NB4 (cell line): Measurements from ENCODE around the gene SLC19A1.

Experiments used
- DNase-seq: peaks from one replicate; pipeline ENCODE4 v3.0.0; 2010; ENCODE audit warnings: low read depth
- H3K4me3 ChIP-seq: one replicate; pipeline ENCODE4 v1.5.1; 2011; ENCODE audit warnings: mild to moderate bottlenecking, low read depth, low read length, moderate library complexity
- MYC ChIP-seq: IDR thresholded peaks from 2 replicates; pipeline ENCODE4 v1.6.1; 2011; ENCODE audit warnings: low read depth, low read length
- POLR2A ChIP-seq: IDR thresholded peaks from 2 replicates; pipeline ENCODE4 v1.6.1; 2011; ENCODE audit warnings: mild to moderate bottlenecking; ENCODE audit not compliant: insufficient read length; ENCODE audit errors: extremely low read depth
- TF ChIP-seq, protein P1 (sequence below): IDR thresholded peaks from one replicate; pipeline ENCODE4 v1.5.1; 2012; ENCODE audit warnings: low read depth, low read length
- TF ChIP-seq, protein P2 (sequence below): IDR thresholded peaks from 2 replicates; pipeline ENCODE4 v1.6.1; 2011; ENCODE audit warnings: low read depth, low read length

The SLC19A1 gene

DNA sequence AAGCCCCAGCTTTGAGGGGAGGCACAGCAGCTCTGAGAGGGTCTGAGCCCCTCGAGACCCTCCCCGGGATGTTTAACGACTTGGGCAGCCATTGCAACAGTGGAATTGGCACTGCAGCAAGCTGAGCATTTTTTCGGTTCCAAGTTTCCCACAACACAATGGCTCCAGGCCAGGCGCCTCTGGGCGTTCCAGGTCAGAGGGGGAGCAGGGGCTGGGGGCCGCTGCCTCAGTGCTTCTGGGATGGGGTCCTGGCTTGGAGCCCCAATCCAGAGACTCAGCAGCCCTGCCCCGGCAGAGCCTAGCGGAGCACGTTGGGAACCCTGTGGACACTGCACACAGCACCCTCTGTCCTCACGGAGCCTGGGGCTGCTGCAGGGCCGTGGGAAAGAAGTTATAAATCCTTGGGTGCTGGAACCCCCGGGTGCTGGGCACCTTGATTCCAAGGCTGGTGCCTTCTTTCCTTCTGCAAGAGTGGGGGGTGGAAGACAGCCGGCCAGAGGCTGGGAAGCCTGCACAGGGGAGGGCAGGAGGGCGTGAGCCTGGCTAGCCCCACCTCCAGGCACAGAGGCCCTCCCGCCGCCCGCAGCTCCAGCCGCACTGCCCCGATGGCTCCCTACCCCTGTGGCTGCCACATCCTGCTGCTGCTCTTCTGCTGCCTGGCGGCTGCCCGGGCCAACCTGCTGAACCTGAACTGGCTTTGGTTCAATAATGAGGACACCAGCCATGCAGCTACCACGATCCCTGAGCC, 87.1 kb downstream of the SLC19A1 start:
- H3K4me3 ChIP-seq = no peak overlapping the region
- no peak for TF ChIP-seq POLR2A
- no peak for TF ChIP-seq MYC
- TF ChIP-seq, protein P1, sequence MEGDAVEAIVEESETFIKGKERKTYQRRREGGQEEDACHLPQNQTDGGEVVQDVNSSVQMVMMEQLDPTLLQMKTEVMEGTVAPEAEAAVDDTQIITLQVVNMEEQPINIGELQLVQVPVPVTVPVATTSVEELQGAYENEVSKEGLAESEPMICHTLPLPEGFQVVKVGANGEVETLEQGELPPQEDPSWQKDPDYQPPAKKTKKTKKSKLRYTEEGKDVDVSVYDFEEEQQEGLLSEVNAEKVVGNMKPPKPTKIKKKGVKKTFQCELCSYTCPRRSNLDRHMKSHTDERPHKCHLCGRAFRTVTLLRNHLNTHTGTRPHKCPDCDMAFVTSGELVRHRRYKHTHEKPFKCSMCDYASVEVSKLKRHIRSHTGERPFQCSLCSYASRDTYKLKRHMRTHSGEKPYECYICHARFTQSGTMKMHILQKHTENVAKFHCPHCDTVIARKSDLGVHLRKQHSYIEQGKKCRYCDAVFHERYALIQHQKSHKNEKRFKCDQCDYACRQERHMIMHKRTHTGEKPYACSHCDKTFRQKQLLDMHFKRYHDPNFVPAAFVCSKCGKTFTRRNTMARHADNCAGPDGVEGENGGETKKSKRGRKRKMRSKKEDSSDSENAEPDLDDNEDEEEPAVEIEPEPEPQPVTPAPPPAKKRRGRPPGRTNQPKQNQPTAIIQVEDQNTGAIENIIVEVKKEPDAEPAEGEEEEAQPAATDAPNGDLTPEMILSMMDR = no peak
- TF ChIP-seq, protein P2, sequence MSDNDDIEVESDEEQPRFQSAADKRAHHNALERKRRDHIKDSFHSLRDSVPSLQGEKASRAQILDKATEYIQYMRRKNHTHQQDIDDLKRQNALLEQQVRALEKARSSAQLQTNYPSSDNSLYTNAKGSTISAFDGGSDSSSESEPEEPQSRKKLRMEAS = no peak
- peak; percentile 52 for DNase-seq

DNA sequence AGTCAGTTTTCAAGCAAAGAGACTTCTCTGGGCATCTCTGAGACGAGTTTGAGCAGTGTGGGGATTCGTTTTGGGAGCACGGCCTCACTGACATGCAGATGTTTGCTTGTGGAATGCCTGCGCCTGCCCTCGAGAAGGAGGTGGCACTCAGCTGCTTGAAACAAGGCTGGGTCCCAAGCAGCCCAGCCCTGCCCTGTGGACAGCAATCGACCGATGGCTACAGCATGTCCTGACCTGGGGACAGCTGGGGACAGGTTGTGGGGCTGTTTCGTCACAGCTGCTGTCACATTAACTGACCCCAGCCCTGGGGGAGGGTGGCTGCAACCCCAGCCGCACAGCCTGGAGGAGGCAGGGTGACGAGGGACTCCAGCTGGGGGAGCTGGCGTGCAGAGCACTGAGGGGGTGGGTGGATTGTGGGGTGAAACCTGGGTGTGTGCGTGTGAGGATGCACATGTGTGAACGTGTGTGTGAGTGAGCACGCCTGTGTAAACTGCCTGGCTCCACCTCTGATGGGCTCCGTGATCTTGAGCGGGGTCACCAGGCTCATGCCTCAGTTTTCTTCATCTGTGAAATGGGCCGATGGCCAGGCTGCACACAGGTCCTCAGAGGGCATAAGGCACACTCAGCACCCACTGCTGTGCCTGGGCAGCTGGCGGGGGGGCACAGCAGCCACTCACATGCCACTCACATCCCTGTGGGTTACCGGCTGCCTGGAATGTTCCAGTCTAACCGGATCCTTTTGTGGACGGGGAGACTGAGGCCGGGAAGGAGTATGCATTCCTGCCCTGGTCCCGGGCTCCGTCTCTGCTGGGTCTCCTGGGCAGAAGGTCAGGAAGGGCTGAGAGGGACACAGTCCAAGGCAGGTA, 87.9 kb downstream of the SLC19A1 start:
- no peak for DNase-seq

DNA sequence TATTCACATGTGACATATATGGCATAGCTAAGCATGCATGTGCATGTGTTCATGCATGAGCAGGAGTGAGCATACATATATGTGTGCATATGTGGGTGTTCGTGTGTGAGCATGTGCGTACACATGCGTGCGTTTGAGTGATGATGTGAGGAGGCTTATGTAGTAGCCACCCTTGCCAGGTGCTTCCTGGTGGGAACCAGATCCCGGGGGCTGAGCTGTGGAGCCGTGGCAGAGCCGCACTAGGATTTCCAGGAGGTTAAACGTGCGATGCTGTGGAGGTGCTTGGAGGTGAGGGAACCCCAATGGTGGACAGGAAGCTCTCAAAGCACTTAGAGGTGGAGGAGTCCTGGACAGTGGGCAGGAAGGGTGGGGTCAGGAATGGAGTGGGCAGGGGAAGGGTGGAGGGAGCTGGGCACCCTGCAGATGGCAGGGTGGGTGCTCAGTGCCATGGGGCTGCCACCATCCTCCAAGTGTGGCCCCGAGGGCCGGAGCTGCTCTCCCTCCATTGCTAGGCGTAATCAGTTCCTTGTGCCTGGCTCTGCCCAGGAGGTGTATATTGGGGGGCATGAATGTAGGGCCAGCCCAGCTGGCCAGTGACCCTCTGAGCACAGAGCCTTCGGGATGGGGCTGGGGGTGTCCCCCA, 88.8 kb downstream of the SLC19A1 start:
- H3K4me3 ChIP-seq = no peak overlapping the region
- TF ChIP-seq, protein P1 = no peak
- no peak for TF ChIP-seq MYC
- no peak for TF ChIP-seq POLR2A
- TF ChIP-seq, protein P2 = peak; percentile 33; the same call in 1 of the 2 replicates
- no peak for DNase-seq

More for the DNA sequence above, 87.9 kb downstream of the SLC19A1 start:
- TF ChIP-seq, protein P1 = no peak
- TF ChIP-seq MYC = no peak
- TF ChIP-seq, protein P2 = no peak
- TF ChIP-seq POLR2A = no peak
- no peak overlapping the region for H3K4me3 ChIP-seq

DNA sequence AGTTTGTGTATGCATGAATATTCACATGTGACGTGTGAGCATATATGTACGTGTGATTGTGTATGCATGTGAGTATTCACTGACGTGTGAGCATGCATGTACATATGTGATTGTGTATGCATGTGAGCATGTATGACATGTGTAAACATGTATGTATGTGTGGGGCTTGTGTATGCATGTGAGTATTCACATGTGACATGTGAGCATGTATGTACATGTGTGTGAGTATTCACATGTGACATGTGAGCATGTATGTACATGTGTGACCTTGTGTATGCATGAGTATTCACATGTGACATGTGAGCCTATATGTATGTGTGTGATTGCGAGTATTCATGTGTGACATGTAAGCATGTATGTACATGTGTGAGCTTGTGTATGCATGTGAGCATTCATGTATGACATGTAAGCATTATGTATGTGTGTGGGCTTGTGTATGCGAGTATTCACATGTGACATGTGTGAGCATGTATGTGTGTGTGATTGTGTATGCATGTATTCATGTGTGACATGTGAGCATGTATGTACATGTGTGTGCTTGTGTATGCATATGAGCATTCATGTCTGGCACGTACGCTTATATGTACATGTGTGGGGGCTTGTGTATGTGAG, 89.4 kb downstream of the SLC19A1 start:
- no peak for TF ChIP-seq POLR2A
- no peak for TF ChIP-seq MYC
- TF ChIP-seq, protein P2 = peak; percentile 39
- TF ChIP-seq, protein P1 = no peak
- H3K4me3 ChIP-seq = no peak overlapping the region
- no peak for DNase-seq

DNA sequence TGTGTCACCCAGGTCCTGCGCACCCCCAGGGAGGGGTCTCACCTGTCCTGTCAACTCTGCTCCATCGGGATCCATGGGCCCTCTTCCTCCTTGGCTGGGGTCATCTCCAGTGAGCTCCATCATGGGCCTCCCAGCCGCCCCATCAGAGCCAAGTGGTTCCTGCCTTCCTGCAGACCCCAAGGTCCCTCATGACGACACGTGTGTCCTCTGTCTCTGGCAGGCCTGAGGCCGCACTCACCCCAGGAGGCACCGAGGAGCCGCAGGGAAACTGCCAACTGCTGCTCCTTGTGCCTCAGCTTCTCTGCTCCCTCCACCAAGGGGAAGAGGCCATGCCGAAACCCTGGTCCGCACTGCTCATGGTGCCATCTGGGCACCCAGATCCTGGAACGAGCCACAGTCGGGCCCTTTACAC, 90.5 kb downstream of the SLC19A1 start:
- TF ChIP-seq MYC (no peak), POLR2A (no peak)
- TF ChIP-seq, protein P1 = no peak
- TF ChIP-seq, protein P2 = no peak
- no peak overlapping the region for H3K4me3 ChIP-seq
- DNase-seq = no peak
